GM21367 (cell line): Measurements from ENCODE around the gene ENAH.
"Not testable (repeated sequence)": the region's sequence is repeated elsewhere in the genome, so short reads cannot be mapped to it uniquely, and the experiment has no call there.

Experiments used
- ATAC-seq: cut with Tn5 transposase; IDR thresholded peaks from one replicate; pipeline ENCODE4 v1.9.1; 2021; ENCODE audit not compliant: unreplicated experiment

ENAH gene

GRCh38 chr1:225533238-225533637 lies 119.7 kb downstream of the ENAH start:
- ATAC-seq: no peak

DNA sequence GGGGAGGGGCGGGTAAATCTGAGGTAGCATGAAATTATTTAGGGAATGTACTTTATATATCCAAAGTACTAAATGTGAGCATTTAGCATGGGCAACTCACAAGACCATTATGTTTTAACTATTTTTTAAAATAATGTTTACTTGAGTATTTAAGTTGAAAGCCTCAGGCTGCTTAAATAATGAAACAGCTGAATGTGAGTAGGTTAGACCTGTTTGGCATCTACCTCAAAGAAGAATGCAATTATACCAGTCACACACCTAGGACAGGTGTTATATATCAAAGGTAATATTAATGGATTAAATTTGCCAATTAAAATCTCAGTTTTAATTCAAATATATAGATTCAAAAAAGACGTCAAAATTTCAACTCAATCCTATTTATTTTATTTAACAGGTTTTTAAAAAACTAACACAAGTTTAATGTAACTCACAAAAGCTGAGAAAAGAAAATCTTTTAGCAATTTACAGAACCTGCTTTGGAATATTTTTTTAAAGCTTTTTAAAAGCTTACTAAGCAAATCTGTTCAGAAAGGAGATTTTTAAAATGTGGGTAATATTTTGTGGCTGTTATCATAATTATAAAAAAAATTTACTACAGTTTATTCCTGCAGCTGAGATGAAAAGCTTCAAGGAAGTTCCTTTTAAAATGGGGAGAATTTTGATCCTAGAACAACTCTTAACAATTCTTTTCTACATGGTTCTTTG lies 120.5 kb downstream of the ENAH start:
- no peak for ATAC-seq

DNA sequence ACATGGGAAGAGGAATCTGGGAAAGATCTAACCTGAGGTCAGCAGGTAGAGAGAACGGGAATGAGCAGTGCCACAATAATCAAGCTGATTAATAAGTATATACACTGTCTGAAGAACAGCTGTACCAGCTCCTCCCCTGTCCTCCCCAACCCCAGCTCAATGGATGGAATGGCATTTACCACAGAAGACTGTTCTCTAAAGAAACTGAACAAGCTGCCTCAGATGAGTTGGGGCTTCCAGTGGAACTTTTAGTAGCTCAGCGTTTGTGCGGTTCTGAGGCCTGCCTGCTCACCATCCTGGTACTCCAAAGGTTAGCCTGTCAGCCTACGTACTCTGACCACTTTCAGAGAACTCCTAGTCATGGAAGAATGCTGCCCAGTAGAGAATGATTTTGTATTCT lies 123.2 kb downstream of the ENAH start:
- no peak for ATAC-seq

DNA sequence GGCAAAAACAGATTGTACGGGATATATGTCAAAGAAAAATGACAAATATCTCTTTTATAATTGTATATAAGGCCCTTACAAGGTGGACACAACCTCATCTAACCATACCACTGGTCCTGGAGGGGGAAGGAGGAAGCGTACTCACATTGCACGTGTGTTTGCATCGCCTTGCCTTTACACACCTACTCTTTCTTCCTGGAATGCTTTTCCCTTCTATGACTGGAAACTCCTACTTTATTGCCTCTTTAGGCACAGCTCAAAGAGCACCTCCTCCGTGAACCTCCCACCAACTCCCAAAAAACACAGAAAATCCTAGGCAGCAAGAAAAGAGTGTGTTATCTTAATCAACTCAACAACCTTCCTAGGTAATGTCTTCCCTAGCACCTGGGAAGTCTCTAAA lies 125.3 kb downstream of the ENAH start:
- no peak for ATAC-seq

- no peak for ATAC-seq
These were observed 126.0 kb downstream of the ENAH start for GRCh38 chr1:225526878-225527277.

GRCh38 chr1:225525377-225525776 lies 127.5 kb downstream of the ENAH start:
- ATAC-seq: no peak

GRCh38 chr1:225524570-225524969 lies 128.4 kb downstream of the ENAH start:
- no peak for ATAC-seq

DNA sequence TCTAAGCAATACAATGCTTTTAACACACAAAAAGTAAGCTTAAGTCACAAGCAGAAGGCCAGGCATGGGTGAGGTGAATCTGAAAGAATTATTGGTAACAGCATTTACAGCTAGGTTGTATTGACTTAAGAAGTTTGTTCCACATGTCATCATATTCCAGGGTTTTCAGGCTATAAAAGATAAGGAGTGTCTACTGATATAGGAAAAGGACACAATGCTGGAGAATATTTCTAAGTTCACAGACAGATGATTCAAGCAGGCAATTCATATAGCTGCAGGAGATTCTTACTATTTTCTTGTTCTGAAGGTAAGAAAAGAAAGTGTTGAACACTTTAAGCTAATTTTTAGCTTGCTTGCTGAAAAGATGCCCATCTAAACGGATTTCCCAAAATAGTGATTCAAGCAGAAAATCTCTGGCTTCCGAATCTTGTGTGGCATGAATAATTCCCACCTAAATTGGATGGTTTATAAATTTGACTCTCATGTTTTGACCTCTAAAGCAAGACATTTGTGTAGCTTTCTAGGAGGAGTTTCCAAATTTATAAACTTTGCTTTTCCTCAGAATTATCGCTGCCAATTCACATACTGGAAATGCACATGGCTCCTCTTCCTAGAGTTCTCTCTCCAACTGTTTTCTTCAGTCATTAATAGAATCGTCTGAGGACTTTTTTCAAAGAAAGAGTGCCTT lies 129.5 kb downstream of the ENAH start:
- ATAC-seq: no peak

- ATAC-seq: no peak
These were observed 130.2 kb downstream of the ENAH start for GRCh38 chr1:225522588-225523262.

- no peak for ATAC-seq
These were observed 132.2 kb downstream of the ENAH start for GRCh38 chr1:225520587-225521227.

GRCh38 chr1:225519166-225519863 lies 133.6 kb downstream of the ENAH start:
- ATAC-seq: no peak

DNA sequence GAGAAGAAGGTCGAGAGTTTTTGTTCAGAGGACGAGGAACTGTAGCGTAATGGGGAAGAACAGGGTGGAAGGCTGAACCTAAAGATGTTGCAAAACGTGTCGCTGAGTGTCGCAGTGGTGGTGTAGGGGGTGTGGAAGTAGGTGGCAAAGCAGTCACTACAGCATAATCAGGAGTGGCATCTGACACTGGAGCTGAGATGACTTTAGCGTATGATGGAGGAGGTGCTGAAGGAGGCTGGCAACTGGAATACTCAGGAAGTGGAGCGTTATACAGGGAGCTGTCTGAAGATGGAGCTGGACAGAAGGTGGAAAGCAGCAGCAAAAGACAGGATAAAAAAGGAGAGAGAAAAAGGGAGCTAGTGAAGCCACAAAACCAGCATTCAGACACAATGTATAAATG lies 135.2 kb downstream of the ENAH start:
- ATAC-seq: no peak

DNA sequence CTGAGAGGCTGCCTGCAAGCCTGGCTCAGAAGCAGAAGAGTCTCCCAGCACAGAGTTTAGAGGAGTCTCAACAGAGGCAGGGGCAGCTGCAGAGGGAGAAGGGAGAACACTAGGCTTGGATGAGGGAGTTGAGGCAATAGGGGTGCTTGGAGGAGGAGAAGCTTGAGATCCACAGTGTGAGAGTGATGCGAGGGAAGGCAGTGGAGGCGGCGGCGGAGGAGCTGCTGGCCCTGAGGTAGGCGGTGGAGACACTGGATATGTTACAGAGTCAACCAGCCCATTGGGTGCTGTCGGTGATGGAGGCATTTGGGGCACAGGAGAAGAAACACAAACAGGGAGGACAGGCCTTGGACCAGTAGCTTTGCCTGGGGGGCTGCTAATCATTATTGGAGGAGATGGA lies 135.7 kb downstream of the ENAH start:
- ATAC-seq: no peak

- no peak for ATAC-seq
These were observed 138.2 kb downstream of the ENAH start for GRCh38 chr1:225514671-225515081.

DNA sequence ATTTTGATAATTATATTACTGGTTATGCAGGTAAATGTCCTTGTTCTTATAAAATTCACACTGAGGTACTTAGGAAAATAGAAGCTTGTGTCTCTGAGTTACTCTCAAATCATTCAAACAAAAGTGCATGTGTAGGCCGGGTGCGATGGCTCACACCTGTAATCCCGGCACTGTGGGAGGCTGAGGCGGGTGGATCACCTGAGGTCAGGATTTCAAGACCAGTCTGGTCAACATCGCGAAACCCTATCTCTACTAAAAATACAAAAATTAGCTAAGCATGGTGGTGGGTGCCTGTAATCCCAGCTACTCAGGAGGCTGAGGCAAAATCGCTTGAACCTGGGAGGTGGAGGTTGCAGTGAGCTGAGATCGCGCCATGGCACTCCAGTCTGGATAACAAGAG lies 139.3 kb downstream of the ENAH start:
- ATAC-seq: not testable (repeated sequence)

- ATAC-seq: no peak
These were observed 141.0 kb downstream of the ENAH start for GRCh38 chr1:225511828-225512381.

GRCh38 chr1:225510740-225511139 lies 142.2 kb downstream of the ENAH start:
- ATAC-seq: not testable (repeated sequence)

DNA sequence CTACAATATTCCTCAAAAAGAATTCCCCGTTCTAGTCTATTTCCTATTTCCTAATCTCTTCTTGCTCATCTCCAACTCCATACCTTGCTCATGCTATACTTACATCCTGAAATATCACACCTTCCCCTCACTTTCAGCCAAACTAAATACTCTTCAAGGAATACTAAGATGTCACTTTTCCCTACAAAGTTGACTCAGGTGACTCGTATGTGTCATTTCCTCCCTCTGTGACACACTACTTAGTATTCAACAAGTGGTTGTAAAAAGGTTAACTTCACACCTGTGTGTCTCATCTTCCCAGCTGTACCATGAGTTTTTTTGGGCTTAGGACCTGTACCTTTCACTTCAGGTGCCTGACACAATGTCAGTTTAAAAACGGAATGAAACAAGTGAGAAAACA lies 143.2 kb downstream of the ENAH start:
- no peak for ATAC-seq

GRCh38 chr1:225509376-225509707 lies 143.6 kb downstream of the ENAH start:
- ATAC-seq: no peak

- no peak for ATAC-seq
These were observed 144.2 kb downstream of the ENAH start for GRCh38 chr1:225508538-225509375.
